Suprapubic skin (tissue), 3 donors: ENCODE data around the gene FAM186B.

Source experiments
- CTCF ChIP-seq, 2 donors: fragments of 200-600 bp in 1 of 2; fragments of 450-650 bp in 1 of 2; sonication (generic) in 1 of 2; IDR thresholded peaks; one replicate each; pipeline ENCODE4 v1.5.1; 2016 to 2019; ENCODE audit warnings: antibody characterized with exemption in 2 of 2, mild to moderate bottlenecking in 1 of 2, moderate library complexity in 1 of 2
- EP300 ChIP-seq: sonication (generic); formaldehyde crosslinking; IDR thresholded peaks from one replicate; pipeline ENCODE4 v1.6.1; 2017; ENCODE audit warnings: antibody characterized with exemption
- POLR2A ChIP-seq, 2 donors: fragments of 450-650 bp; IDR thresholded peaks; one replicate each; pipeline ENCODE4 v1.6.1; 2017; ENCODE audit warnings: antibody characterized with exemption in 2 of 2, mild to moderate bottlenecking in 2 of 2, moderate library complexity in 2 of 2

GRCh38 chr12:49537752-49538509 is 67.5 kb downstream of the FAM186B start:
- TF ChIP-seq CTCF (IDR thresholded peaks at IDR 0.05) (no peak), POLR2A (IDR thresholded peaks at IDR 0.05) (no peak), EP300 (no peak)
